ENCODE data around the gene ARMC2.

- TF ChIP-seq, protein P1, sequence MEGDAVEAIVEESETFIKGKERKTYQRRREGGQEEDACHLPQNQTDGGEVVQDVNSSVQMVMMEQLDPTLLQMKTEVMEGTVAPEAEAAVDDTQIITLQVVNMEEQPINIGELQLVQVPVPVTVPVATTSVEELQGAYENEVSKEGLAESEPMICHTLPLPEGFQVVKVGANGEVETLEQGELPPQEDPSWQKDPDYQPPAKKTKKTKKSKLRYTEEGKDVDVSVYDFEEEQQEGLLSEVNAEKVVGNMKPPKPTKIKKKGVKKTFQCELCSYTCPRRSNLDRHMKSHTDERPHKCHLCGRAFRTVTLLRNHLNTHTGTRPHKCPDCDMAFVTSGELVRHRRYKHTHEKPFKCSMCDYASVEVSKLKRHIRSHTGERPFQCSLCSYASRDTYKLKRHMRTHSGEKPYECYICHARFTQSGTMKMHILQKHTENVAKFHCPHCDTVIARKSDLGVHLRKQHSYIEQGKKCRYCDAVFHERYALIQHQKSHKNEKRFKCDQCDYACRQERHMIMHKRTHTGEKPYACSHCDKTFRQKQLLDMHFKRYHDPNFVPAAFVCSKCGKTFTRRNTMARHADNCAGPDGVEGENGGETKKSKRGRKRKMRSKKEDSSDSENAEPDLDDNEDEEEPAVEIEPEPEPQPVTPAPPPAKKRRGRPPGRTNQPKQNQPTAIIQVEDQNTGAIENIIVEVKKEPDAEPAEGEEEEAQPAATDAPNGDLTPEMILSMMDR (IDR thresholded peaks at IDR 0.05): no peak
- TF ChIP-seq POLR2A (IDR thresholded peaks at IDR 0.05): no peak
Measured at GRCh38 chr6:108844135-108844534, 4.1 kb upstream of the ARMC2 start.
